NT2/D1 (cell line): ENCODE data around the gene ACTR10.

Experiments
- YY1 ChIP-seq: IDR thresholded peaks from 2 replicates; pipeline ENCODE4 v1.6.1; 2011; ENCODE audit not compliant: insufficient read length, insufficient read depth
- ZNF274 ChIP-seq: IDR thresholded peaks from 2 replicates; pipeline ENCODE4 v1.6.1; 2011; ENCODE audit warnings: mild to moderate bottlenecking, low read depth, low read length

DNA sequence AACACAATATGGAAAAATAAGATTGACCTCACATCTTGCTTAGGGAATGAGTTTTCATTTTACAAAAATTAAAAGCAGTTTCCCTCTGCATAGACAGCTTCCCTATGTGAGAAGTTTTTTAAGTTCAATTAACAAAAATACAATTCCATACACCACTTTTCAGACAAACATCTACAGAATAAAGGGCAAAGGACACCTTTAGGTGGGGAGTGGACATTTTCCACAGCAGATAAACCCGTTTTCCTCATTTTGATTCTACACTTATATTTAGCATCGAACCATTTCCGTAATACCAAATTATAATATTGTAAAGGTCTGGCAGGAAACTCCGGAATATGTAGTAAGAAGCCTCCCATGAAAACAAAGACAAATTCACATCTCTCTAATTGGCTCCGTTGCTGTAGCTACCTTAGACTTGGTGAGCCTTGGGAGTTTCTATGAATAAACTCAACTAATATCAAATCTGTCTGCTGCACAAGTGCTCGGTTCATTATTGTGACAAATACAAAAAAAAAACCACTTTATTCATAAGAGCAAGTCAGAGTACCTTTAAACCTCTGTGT, 49.6 kb upstream of the ACTR10 start:
- TF ChIP-seq YY1, result no peak
- TF ChIP-seq ZNF274, result no peak
